ENCODE data around the gene CERT1.

Gene CERT1

DNA sequence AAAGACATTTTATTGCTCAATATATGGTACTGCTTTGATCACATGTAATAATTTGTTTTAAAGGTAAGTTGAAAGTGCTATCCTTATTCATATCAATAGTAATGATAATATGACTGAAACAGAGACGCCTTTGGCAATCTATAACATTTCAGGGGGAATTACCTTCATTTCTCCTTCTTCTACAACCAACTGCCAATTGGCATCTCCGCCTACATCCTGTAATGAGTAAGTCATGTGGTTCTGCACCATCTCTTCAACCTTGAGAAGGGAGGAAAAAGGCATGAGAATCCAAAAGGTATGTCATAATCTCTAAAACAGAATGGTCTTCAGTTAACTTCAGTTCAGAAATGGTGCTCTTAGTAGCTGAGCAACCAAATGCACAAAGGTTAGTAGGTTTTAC is 122.0 kb downstream of the CERT1 start:
- no peak for DNase-seq (ENCODE audit: low read depth)

DNA sequence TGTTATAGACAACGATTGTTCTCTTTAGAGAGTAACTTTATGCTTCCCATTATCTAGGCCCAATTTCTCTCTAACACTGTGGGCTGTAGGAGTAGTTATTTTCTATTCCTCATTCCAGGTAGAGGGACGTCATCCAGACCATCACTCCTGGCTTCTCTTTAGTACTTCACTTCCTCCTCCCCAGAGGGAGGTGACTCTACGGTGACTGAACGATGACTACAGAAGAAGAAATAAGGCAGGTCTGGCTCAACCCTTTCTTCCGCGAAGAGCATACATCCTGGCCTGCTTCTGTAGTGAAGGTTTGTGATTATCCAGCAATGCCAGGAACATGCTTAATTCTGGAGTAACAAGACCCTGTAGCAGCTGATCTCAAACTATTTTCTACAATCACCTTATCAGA is 123.6 kb downstream of the CERT1 start:
- DNase-seq (ENCODE audit: low read depth): no peak

DNA sequence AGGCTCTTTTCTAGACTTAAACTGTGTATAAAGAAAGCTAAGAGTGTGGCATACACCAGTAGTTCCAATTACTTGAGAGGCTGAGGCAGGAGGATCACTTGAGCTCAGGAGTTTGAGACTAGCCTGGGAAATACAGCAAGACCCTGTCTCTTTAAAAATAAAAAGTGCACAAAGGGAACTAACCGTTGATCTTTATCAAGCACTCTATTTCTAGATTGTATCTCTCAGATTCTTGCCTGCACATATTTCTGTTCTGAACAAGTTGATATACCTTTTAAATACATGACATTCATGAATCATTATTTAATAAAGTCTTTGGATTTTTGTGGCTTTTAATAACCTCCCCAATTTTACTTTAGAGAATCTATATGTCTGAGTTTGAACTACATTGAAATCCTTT is 127.2 kb downstream of the CERT1 start:
- DNase-seq (ENCODE audit: low read depth): no peak

DNA sequence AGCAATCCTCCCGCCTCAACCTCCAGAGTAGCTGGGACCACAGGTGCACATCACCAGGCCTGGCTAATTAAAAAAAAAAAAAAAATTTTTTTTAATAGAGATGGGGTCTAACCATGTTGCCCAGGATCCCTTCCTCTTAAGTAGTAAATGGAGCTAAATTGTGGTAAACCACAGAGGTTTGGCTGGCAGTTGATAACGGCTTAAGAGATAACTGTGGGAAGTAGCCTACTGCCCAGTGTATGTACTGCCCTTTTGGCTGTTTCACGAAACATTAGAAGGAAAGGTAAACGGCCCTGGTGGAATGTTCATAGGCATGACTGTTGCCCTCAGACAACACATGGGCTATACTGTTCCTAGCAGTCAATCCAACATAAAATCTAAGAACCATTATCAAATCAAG is 130.0 kb downstream of the CERT1 start:
- DNase-seq (ENCODE audit: low read depth): peak; percentile 84

DNA sequence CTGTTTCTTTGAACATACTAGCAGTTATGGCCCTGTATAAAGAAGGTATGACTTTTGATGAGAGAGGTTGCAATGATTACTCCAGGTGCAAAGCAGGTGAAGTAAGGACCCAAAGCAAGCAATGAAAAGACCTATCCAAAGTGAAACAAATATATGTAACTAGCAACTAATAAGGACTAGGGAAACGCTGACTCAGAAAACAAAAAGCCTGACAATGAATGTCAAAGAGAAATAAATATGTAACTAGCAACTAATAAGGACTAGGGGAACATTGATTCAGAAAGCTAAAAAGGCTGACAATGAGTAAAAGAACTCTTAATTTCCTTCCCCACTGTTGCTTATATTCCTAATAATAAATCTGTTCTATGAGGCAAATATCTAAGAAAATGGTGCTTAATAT is 131.3 kb downstream of the CERT1 start:
- DNase-seq (ENCODE audit: low read depth): no peak

DNA sequence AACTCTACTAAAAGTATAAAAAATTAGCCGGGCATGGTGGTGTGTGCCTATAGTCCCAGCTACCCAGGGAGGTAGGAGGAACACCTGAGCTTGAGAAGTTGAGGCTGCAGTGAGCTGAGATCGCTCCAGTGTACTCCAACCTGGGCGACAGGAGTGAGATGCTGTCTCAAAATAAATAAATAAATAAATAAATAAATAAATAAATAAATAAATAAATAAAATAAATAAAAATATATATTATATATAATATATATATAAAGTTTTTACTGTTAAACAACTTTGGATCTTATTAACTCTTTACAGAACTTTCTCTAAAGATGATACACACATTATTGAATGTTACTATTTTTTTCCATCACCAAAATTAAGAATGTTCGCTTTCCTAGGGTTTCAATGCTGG is 136.0 kb downstream of the CERT1 start:
- DNase-seq (ENCODE audit: low read depth): no peak

DNA sequence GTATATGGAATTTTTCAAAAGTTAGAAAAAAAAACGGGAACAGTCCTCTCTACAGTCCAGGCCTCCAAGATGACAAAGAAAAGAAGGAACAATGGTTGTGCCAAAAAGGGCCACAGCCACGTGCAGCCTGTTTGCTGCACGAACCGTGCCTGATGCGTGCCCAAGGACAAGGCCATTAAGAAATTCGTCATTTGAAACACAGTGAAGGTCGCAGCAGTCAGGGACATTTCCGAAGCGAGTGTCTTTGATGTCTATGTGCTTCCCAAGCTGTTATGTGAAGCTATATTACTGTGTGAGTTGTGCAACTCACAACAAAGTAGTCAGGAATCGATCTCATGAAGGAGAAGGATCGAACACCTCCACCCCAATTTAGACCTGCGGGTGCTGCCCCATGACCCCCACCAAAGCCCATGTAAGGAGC is 137.0 kb downstream of the CERT1 start:
- DNase-seq (ENCODE audit: low read depth): no peak

DNA sequence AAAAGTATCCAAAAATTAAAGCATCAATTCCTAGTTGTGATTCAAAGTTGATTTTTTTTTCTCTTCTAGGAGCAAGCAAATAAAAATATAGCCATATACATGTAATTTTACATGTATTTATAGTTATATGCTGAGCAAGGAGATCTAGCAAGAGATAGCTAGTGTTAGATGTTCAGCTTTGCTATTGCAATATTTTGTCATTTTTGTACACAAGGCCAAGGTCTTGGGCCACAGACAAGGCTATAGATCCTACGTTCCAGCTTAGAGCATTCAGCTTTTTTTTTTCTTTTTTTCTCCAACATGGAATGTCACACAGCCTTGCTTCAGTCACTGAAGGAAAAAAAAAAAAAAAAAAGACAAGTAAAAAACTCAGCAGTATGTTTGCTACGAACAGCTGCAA is 137.6 kb downstream of the CERT1 start:
- DNase-seq (ENCODE audit: low read depth): no peak

DNA sequence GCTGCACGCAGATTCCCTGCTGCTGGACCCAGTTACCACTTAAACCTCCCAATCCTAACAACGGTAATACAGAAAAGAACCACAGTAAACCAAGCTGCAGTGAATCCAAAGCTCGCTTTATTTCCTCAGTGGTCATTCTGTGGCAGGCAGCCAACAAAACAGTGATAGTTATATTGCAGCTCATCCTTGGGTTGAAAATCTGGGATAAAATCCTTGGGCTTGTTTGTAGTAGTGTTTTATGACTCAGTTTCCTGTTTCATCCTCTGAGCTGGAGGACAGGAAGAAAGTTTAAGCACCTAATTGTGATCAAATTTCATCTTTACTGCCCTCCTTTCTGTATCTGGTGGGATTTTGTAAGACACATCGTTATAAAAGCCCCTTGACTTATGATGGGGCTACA is 143.0 kb downstream of the CERT1 start:
- DNase-seq (ENCODE audit: low read depth): no peak

DNA sequence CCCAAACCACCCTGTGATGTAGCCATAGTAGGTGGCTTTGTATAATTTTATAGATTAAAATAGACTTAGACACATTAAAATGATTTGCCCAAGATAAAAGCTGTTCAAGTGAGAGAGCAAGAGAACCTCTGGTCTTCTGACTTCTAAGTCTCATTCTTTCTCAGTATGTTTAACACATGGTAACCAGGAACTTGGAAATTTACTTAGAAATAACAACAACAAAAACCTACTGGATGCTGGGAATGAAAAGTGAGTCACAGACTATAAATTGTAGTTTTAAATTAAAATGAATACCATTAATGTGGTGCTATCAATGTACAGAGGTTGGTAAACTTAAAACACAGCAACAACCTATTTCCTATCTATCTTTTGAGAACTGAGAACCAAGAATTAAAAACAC is 144.0 kb downstream of the CERT1 start:
- no peak for DNase-seq (ENCODE audit: low read depth)

DNA sequence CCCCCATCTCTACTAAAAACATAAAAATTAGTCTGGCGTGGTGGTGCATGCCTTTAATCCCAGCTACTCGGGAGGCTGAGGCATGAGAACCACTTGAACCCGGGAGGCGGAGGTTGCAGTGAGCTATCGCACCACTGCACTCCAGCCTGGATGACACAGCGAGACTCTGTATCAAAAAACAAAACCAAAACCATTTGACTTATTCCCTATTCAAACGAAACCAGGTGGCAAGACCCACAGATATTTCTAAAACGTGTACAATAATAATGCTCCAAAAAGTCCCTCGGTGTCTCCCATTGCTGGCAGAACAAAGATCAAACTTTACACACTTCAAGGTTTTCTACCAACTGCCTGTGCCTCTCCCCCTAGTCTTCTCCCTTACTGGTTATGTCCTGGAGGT is 144.6 kb downstream of the CERT1 start:
- DNase-seq (ENCODE audit: low read depth): no peak

DNA sequence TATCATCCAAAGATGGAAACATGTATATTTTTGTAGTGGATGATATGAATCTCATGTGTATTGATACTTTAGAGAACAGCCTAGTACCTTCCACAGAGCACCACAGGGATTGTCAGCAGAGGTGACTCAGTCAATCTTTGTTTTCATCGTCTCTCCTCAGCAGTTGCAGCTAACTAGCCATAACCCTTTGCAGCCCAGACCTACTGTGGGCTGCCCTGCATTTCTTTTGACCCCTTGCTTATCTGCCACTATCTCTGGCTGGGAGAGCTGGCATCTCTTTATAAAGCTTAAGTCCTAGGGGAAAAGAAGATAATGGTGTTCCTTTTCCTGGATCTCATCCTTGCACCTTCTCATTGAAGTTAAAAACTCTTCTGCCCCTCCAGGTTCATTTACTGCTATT is 145.7 kb downstream of the CERT1 start:
- no peak for DNase-seq (ENCODE audit: low read depth)

DNA sequence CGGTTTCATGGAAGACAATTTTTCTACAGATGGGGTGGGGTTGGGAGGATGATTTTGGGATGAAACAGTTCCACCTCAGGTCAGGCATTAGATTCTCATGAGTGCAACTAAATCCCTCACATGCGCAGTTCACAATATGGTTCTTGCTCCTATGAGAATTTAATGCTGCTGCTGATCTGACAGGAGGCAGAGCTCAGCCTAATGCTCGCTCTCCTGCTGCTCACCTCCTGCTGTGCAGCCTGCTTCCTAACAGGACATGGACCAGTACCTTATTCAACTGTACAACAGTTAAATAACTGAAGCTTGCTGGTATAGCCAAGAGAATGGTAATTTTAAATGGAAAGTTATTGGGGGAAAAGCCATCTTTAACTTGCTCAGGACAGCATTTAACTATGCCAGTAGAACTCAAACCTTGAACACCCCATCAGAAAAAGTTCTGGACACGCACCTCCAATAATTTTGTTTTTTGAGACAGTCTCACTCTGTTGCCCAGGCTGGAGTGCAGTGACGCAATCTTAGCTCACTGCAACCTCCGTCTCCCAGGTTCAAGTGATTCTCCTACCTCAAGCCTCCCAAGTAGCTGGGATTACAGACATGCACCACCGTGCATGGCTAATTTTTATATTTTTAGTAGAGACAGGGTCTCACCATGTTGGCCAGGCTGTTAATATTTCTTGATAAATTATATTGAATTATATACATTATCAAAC is 146.7 kb downstream of the CERT1 start:
- no peak for DNase-seq (ENCODE audit: low read depth)

DNA sequence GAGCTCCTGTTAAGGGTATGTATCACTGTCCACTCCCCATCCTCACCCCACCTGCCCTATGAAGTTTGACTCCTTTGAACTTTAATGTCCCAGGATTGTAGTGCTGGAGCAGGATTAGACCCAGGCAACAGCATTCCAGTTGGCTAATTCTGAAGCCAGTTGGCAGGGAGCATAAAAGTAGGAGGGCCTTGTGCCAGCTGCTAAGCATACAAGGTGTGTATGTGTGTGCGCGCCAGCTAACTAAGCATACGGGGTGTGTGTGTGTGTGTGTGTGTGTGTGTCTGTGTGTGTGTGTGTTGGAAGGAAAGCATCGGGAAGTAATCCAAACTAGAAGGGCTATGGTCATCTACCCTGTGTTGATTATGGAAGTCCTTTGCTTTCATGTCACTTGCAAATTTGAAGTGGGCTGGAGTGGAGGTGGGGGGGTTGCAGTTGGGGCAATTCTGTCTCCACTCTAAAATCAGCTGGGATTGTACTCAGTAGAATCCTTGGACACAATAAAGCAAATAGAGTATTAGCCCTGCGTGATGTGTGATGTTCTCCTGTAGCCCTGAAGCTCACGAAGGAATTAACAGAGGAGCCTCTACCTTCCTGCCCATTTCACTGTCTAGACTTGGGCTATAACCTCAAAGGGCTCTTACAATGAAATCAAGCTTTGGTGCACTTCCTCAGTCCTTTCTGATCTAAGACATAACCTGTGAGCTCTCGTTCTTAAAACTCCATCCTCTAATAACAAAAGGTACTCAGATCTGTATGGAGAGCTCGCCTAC is 147.5 kb downstream of the CERT1 start:
- no peak for DNase-seq (ENCODE audit: low read depth)

DNA sequence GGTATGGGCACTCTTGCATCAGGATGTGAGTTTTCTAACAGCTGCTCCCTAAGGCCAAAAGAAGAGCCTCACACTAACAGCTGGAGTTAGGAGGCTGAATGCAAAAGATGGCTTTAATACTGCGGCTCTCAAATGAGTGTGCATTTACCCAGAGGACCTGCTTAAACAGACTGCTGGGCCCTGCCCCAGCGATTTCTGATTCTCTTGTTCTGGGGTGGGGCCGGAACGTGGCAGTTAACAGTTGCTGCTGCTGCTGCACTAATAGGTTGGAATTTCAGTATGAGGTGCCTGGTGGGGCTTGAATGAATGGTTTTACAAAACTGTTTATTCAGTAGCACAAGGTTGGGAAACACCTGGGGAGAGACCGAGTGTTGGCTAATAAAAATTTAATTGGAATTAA is 148.3 kb downstream of the CERT1 start:
- DNase-seq (ENCODE audit: low read depth): no peak

DNA sequence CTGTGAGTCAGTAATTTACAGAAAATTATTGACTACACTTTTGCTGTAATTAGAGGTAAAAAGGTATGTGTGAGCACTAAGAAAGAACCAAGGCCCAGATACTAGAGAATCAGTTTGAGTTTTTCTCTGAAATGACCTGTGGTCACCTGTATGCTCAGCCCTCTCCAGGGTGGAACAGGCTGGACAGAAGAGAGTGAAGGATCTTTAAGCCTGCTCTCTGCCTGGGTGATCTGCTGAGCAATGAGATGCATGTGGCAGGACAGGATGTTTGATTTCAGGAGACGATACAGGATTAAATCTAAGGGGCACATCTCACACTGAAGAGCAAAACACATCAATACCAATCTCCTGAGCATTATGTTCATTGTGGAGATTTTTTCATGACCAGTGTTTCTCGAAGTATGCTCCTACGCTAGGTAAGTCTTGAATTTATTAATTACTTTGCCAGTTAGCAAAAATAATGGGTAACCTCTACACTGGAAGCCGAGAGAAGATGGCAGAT is 148.9 kb downstream of the CERT1 start:
- no peak for DNase-seq (ENCODE audit: low read depth)

DNA sequence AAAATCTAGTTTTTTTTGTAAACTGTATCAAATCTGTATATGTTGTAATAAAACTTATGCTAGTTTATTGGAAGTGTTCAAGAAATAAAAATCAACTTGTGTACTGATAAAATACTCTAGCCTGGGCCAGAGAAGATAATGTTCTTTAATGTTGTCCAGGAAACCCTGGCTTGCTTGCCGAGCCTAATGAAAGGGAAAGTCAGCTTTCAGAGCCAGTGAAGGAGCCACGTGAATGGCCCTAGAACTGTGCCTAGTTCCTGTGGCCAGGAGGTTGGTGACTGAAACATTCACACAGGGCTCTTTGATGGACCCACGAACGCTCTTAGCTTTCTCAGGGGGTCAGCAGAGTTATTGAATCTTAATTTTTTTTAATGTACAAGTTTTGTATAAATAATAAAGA is 150.1 kb downstream of the CERT1 start:
- no peak for DNase-seq (ENCODE audit: low read depth)

DNA sequence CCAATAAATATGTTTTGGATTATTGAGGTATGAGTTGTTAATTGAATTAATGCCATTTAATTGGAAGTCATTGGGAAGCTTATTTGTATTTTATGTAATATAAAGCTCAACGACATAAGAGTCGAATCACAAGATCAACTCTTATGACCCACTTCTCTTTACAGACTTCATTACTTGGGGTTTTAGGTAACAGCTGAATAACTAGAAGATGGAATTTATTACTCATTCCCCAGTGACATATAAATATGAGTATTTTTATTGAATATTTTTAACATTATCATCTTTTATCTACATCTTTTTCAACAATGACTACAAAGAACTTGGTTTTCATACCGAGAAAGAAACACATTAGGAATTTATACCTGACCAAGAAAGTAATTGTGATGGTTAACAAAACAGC is 153.3 kb downstream of the CERT1 start:
- no peak for DNase-seq (ENCODE audit: low read depth)

DNA sequence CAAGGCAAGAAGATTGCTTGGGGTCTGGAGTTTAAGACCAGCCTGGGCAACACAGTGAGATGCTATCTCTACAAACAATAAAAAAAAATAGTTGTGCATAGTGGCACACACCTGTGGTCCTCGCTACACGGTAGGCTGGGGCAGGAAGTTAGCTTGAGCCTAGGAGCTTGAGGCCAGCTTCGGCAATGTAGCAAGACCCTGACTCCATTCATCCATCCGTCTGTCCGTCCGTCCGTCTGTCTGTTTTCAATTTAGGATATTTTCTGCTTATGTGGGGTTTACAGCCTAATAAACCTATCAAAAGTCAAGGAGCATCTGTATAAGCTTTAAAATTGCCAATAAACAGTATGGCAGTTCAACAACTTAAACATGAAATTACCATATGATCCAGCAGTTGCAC is 154.7 kb downstream of the CERT1 start:
- no peak for DNase-seq (ENCODE audit: low read depth)

DNA sequence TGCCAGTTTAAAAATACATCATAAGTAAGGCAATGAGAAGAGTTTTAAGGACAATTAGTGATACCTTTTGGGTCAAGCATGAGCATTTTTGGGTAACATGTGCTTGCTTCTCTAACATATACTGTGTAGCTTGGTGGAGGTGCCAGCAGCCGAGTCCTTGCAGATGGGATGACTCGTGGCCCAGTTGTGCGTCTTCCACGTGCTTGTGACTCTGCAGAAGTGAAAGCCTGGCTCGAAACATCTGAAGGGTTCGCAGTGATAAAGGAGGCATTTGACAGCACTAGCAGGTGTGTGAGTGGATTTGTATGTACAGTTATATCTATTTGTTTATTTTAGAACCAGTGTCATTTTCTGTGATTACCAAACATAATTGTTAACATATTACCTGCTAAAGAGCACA is 156.2 kb downstream of the CERT1 start:
- DNase-seq (ENCODE audit: low read depth): no peak

DNA sequence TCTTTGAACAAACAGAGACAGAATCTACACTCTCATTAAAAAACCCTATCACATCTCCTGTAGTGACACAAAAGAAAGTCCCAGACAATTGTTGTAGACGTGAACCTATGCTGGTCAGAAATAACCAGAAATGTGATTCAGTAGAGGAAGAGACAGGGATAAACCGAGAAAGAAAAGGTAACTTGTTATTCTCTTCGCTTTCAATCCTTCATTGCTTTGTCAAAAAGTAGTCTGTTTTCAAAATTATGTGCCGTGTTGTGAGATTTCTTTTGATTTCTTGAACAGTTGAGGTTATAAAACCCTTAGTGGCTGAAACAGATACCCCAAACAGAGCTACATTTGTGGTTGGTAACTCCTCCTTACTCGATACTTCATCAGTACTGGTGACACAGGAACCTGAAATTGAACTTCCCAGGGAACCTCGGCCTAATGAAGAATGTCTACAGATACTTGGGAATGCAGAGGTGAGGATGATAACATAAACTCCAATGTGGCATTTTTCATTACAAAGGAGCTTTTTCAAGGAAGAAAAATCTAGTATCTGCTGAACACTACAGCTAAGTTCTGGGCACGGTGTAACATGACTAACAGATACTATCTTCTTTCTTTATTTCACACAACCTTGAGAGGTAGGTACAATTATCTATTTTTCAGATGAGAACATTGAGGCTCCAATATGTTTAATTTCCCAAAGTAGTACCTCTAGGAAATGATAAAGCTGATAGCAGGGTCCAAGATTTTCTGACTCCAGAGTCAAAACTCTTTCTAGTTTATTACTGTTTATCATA is 160.1 kb downstream of the CERT1 start:
- DNase-seq (ENCODE audit: low read depth): no peak

DNA sequence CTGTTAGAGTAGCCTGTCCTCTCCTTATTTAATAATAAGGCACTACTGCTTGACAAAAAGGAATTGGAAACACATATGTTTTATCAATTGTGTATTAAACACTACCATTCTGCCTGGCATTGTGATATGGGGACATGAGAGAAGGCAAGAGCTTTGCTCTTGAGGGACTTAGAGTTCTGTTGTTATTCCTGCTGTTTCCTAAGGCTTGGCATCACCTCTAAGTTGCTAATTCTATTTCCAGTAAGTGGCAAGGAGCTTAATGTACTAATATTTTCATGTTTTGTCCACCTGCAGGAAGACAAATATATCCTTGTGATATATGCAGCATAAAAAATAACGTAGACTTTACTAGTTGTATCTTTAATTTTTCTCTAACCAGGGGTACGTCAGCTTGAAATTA is 161.8 kb downstream of the CERT1 start:
- no peak for DNase-seq (ENCODE audit: low read depth)

DNA sequence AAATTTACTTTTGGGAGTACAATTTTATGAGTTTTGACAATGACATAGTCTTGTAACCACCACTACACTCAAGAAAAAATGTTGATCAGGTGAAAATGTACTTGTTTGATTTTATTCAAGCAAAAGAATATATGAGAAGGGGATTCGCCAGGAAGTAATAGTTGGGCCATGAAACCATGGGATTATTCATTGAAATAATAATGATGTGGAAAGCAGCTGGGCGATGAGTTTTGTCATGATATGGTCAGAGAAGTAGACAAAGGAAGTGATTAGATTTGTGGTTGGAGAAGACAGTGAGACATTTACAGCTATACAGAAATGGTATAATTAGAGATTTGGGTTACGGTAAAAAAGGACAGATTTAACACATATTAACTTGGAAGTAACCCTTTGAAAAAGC is 163.2 kb downstream of the CERT1 start:
- DNase-seq (ENCODE audit: low read depth): no peak

Data from CMK (cell line).